ENCODE results near the gene TPRA1.
"Not testable (repeated sequence)": the region's sequence is repeated elsewhere in the genome, so short reads cannot be mapped to it uniquely, and the experiment has no call there.

Gene TPRA1

DNA sequence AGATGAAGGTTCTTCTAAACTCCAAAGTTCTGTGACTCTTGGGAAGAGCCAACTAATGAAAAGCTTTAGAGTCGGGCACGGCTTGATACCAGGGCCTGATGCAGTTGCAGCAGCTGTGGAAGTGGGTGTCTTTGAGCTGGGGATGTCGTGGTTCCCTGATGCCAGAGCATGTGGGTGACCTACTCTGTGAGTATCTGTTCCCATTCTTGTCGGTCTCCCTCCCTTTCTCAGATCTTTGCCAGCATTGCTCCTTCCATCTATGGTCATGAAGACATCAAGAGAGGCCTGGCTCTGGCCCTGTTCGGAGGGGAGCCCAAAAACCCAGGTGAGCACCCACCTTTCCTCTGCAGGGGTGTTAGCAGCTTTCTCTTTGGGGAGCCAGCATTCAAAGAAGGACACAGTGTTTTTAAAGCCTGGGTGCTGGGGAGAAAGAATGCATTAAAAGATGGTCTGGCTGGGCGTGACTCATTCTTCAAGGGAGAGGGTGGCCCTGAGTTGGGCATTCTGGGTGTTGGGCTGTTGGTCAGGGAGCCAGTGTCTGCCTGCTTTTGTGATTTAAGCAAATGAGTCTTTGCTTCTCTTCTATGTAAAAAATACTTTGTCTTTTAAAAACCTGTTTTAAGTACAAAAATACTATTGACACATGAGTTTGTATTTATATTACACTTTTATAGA is 25.2 kb upstream of the TPRA1 start:
- no peak for FAIRE-seq

DNA sequence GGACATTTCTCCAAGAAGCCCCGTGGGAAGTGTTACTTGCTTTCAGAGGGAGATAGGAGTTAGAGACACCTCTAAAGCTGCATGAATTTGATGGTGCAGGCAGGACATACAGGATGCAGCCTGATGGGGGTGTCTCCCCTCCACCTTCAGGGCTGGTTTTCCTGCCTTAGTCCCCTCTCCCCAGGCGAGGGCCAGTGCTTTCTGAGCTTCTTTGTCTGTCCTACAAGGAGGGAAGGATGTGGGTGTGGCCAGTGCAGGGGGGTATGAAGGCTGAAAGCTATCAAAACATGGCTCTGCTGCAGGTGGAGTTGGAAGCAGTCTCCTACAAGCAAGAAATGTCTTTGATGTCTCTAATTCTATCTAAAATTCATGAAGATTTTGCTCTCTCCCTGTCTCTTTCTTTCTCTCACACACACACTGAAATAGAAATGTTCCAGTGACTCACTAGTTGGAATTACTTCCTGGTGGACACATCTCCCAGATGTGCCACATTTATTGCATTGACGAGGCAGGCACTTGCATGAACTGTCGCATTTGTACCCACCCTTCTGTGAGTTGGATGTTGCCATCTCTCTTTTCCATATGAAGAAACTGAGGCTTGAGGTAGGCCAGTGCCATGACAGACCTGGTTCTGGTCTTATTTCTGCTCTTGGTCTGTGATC is 24.5 kb upstream of the TPRA1 start:
- no peak for FAIRE-seq

DNA sequence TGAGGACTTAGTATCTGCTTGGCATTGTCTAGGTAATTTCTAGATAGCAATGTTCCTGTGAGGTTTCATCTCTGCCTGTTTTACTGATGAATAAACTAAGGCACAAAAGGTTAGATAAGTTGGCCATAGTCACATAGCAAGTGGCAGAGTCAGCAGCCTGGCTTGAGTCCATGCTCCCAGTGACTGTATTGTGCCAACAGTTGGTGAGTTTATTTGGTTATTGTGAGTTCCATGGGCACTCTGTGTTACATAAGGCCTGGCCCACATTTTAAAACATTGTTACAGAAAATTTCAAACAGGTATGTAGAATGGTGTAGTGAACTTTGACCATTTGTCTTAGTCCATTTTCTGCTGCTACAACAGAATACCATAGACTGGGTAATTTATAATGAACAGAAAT is 22.9 kb upstream of the TPRA1 start:
- FAIRE-seq = no peak

DNA sequence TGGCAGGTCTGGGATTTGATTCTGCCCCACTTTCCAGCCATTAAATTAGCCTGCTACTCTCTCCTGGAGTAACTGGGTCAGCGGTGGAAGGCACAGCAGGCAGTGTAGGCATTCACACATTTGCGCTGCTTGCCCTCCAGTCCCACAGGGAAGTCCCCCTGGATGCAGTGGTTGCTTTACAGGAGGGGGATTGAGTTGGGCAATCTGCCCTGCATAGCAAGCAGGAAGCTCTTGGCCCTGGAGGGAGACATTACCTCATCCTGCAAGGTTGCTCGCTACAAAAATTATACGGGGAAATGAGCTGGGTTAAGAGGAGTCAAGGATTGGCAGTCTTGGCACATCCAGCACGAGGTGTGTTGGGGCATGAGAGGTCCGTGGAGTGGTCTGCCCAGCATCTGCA is 22.4 kb upstream of the TPRA1 start:
- FAIRE-seq = no peak

DNA sequence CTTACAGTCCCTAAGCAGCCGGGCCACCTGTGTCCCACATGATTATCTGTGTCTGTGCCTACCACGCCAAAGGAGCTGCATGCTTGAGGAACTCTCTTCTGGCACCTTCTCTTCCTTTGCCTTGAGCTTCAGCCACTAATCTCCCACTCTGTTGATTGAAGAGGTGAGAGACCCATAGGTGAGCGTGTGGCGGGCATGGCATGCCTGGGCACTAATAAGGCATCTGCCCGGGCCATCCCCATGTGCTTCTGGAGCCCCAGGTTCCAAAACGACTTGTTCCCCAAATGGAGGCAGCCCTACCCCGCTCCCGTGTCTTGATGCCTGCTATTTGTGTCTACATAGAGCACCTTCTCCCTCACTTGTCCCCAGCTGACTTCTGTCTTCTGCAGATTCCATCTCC is 20.7 kb upstream of the TPRA1 start:
- no peak for FAIRE-seq

DNA sequence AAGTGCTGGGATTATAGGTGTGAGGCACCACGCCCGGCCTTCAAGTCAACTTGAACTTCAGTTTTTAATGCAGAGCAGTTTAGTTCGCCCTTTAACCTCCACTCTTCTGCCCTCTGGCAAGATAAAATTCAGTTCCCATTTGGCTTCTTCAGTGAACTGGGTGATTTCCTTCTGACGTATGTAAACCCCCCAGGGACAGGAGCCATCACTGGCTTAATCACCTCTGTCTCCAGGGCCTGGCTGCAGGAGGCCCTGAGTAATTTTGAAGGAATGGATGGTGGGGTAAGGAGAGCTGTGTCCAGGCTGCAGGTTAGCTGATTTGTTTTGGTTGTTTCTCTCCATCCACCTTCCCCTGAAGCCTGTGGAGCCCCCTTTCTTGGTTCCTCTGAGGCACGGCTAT is 19.6 kb upstream of the TPRA1 start:
- no peak for FAIRE-seq

DNA sequence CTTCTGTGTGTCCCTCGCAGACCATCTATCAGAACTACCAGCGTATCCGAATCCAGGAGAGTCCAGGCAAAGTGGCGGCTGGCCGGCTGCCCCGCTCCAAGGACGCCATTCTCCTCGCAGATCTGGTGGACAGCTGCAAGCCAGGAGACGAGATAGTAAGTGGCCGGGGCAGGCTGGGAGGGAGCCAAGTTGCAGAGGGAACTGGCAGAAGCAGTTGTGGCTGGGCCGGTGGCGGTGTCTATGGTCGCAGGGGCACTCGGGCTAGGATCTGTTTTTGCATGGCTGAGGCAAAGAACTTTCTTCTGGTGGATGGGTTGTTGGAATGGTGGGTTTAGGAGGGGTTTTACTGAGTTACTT is 17.8 kb upstream of the TPRA1 start:
- no peak for FAIRE-seq

DNA sequence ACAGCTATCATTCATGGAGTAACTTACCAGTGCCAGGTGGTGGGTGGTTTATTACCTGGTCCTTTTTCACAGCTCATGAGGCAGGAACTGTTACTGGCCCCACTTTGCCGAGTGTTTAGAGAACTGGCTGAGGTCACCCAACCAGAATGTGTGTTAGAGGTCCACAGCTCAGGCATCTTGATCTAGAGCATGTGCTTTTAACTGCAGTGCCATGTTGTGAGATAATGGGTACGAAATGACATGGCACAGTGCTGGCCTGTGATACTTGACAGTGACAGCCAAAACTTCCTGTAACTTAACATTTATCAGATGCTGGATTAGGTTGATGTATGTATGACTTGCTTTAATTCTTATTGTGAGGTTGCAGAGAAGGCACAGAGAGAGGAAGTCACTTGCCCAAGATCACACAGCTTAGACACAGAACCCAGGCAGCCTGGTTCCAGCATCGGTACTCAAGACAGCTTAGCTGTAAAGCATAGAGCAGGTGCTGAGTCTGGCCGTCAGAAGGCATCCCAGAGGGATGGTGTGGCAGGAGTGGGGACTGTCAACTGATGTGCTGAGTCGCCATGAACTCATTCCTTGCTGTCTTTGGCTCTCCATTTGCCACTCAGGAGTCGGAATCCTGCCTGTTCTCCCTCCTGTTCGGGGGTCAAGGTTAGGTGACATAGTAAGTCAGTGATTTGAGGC is 17.3 kb upstream of the TPRA1 start:
- no peak for FAIRE-seq

DNA sequence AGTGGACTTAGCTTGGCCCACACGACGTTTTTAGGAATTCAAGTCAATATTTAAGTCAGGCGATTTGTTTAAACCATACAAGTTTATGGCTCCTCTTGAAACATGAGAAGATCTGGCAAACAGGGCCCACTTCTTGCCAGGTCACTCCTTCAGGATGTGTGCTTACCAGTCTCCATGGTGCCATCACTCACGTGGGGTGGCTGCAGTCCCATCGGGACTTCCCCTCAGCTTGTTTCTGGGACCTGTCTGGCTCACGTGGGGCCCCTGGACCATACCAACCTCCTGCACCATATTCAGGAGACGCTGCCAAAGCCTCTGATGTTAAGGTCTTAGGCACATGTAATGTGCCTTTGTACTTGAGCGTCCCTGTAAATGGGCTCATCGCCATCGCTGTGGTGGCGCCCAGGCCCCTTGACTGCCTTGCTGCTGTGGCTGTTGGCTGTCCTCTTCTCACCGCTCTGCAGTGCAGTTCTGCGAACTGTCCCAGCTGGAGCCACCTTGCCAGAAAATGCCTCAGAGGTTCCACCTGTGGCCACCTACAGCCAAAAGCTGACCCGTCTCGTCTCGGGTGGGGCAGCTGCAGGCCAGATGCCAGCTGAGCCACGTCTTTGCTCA is 16.6 kb upstream of the TPRA1 start:
- FAIRE-seq = no peak

DNA sequence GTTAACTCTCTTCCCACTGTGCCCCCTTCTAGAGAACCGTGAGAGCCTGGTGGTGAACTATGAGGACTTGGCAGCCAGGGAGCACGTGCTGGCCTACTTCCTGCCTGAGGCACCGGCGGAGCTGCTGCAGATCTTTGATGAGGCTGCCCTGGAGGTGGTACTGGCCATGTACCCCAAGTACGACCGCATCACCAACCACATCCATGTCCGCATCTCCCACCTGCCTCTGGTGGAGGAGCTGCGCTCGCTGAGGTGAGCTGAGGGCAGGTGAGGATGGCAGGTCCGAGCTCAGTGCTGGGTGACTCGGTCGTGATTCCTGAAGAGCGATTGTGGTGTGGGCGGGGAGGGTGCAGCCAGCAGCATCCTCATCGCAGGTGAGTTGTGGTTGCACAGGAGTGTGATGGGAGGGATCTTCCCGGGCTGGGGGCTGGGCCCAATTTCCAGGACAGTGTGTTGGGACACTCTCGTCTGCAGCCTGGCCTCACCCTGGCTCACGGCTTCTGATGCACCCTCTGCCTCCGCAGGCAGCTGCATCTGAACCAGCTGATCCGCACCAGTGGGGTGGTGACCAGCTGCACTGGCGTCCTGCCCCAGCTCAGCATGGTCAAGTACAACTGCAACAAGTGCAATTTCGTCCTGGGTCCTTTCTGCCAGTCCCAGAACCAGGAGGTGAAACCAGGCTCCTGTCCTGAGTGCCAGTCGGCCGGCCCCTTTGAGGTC is 15.7 kb upstream of the TPRA1 start:
- no peak for FAIRE-seq

DNA sequence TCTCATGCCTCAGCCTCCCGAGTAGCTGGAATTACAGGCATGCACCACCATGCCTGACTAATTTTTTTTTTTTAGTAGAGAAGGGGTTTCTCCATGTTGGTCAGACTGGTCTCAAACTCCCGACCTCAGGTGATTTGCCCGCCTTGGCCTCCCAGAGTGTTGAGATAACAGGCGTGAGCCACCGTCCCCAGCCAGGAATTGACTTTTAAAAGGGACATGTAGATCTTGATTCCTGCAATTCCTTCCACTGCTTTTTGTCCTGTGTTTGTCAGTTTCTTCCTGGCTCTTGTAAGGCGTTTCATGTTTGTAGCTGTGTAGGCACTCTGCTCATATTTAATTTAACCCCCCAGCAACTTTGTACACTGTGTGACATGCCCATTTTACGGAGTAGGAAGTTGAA is 15.0 kb upstream of the TPRA1 start:
- not testable (repeated sequence) for FAIRE-seq

DNA sequence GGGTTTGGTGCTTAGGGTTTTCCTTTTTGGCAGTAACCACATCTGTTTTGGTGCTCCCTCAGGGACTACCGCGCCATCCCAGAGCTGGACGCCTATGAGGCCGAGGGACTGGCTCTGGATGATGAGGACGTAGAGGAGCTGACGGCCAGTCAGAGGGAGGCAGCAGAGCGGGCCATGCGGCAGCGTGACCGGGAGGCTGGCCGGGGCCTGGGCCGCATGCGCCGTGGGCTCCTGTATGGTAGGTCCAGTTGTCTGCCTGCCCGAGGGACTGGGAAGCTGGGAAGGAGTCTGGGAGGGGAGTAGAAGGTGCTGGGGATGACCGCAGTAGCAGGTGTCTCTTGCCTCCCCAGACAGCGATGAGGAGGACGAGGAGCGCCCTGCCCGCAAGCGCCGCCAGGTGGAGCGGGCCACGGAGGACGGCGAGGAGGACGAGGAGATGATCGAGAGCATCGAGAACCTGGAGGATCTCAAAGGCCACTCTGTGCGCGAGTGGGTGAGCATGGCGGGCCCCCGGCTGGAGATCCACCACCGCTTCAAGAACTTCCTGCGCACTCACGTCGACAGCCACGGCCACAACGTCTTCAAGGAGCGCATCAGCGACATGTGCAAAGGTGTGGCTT is 14.1 kb upstream of the TPRA1 start:
- no peak for FAIRE-seq

DNA sequence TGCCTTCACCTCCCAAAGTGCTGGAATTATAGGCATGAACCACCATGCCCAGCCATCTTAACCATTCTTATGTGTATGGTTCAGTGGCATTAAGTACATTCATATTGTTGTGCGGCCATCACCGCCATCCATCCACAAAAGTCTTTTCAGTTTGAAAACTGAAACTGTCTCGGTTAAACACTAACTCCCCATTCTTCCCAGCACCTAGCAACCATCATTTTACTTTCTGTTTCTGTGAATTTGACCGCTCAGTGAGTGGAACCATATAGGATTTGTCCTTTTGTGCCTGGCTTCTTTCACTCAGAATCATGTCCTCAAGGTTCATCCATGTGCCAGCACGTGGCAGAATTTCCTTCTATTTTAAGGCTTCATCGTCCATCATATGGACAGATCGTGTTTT is 13.5 kb upstream of the TPRA1 start:
- FAIRE-seq = no peak

DNA sequence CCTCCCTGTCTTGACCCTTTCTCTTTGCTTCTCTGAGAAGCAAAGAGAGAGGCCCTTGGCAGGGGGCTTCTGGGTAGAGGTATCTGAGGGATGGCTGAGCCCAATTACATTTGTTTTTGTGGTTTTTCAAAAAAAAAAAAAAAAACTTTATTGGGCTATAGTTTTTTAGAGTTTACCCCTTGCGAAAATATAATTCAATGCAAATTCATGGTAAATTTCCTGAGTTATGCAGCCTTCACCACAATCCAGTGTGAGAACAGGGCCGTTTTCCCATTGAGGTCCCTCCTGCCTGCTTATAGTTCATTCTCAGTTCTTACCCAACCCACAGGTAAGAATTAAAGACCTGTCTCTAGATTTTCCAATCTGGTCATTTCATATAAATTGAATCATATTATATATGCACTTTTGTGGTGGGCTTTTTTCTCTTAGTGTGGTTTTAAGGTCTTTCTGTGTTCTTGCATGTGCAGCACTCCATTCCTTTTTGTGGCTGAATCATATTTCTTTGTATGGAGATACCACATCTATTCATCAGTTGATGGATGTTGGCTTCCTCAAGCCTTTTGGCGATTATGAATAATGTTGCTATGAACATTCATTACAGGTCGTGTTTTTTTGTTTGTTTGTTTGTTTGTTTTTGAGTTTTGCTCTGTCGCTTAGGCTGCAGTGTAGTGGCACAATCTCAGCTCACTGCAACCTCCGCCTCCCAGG is 10.4 kb upstream of the TPRA1 start:
- no peak for FAIRE-seq

DNA sequence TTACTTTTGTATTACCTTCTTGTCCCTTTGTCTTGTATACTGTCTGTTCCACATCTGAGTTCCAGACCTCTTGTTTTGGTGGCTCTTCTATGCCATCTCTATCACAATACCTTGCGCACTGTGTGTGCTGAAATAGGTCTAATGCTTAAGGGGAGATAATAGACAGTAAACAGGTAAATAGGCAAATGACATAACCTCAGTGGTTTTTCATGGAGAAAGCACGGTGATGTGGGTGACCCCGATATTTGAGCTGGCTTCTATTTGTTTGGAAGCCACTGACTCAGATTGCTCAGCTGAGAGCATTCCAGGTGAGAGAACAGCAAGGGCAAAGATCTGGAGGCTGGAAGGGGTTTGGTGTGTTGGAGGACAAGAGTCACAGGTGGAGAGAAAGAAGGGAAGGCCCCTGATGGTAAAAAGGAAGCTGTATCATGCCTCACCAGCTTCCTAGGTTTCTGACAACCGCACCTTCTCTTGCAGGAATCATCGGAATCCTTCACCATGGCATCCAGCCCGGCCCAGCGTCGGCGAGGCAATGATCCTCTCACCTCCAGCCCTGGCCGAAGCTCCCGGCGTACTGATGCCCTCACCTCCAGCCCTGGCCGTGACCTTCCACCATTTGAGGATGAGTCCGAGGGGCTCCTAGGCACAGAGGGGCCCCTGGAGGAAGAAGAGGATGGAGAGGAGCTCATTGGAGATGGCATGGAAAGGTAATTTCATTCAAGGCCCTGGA is 8.5 kb upstream of the TPRA1 start:
- FAIRE-seq = no peak

DNA sequence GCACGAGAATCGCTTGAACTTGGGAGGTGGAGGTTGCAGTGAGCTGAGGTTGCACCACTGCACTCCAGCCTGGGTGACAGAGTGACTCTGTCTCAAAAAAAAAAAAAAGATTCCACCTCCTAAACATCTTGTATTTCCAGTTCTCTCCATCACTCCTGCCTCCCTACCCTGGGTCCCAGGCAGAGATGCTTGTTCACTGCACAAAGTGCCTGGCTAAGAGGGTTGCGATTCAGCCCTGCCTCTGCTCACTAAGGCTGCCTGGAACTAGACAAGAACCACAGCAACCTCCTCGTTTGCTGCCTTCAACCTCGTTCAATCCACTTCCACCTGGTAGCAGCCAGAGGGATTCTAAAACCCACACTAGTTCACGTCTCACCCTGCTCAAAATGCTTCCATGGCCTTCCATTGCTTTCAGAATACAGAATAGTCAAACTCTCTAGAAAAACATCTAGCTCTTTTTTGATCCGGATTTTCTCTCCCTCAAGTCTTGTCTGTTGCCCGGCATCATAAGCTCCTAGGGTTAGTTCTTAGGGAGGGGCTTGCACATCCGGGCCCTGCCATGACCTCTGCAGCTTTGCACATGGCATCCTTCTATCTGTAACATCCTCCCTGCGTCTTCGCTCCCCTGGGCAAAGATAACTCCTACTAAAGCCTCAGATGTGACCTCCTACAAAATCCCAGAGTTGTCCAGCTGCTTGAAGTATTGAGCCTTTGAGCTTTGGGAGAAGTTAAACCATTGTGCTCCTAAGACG is 6.7 kb upstream of the TPRA1 start:
- no peak for FAIRE-seq

DNA sequence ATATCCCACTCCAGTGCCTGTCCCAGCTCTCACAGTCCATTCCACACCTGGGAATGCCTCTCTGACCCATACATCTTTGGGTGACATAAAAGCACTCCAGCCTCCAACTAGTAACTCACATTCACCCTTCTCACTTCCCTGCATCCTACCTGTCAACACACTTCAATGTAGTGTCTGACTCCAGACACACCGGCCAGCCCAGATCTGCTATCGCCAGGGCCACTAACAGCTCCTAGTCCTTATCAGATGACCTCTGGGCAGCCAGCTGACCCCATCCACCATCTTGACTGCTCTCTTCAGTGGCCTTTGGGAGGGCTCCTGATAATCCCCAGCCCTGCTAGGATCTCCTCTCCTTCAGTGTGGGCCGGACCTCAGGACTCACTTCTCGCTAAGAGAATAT is 4.8 kb upstream of the TPRA1 start:
- no peak for FAIRE-seq

DNA sequence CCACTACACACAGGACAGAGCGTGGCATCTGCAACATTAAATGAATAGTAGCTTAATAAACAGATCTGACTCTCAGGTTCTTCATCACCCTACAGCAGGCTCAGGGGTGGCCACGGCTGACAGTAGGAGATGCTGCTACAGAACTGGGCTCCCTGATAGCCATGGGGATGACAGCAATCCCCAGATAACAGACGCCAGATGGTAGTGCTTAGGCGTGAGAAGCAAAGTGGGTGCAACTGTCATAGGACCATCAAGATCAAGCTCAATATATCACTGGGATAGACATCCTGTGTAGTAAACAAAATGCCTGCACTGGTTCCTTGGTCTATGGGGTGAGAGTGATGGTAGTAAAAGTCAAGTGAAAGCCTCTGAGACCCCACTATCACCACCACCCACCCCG is 2.6 kb upstream of the TPRA1 start:
- FAIRE-seq = no peak

DNA sequence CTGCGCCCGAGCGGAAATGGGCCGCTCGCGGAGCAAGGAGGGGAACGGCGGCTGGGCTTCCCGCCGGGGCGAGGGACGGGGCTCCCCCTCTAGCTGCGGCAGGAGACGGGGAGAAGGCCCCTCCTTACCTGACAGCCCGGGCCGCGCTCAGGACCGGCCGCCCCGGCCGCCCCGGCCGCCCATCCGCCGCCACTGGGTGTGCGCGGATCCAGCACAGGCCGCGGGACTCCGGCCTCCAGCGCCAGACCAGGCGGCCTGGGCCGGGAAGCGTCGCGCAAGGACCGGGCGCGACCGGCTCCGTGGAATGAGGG is 296 bp downstream of the TPRA1 start:
- FAIRE-seq = no peak

DNA sequence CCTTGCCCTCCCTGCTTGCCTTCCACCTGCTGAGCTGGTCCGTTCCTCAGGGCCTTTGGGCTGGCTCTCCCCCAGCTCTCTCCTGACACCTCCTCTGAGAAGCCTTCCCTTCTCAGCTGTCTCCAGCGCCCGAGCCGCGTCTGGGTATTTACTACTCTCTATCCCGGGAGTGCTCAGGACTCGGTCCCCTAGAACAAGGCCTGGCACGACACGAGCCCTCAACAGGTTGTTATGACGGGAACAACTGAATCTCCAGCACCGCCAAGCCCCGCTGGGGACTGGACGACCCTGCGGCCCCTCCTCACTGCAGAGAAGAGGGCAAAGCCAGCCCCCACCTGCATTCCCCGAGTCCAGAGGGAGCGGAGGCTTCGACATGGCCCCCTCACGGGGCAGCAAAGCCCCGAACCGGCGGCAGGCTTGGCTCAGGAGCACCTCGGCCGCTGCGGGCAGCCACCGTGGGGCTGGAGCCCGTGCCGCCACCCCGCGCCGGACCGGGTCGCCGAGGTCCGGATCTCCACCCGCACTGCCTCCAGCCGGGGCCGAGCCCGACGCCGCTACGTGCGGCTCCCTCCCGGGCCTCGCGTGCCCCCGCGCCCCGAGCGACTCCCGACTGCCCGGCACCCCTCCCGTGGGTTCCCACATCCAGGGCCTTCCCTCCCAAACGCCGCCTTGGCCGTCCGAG is 792 bp downstream of the TPRA1 start:
- no peak for FAIRE-seq
